Right lobe of liver (tissue), 4 donors: Measurements from ENCODE around the gene PSMB1.

Experiments
- POLR2A ChIP-seq: fragments of 450-650 bp; IDR thresholded peaks from one replicate; pipeline ENCODE4 v1.6.1; 2017; ENCODE audit warnings: antibody characterized with exemption, mild to moderate bottlenecking
- TF ChIP-seq, protein P1 (sequence below), 4 donors: fragments of 200-600 bp in 3 of 4; fragments of 450-650 bp in 1 of 4; IDR thresholded peaks; one replicate each; pipeline versions ENCODE4 v1.5.1 to v1.8.0; 2016 to 2022; ENCODE audit warnings: antibody characterized with exemption in 4 of 4, mild to moderate bottlenecking in 2 of 4
- donor health status: DM: no; HTN: no; CAD: no.
- donor health status: DM: no; HTN: no; CAD: no.
- donor health status: DM: no; HTN: yes; CAD: no.

DNA sequence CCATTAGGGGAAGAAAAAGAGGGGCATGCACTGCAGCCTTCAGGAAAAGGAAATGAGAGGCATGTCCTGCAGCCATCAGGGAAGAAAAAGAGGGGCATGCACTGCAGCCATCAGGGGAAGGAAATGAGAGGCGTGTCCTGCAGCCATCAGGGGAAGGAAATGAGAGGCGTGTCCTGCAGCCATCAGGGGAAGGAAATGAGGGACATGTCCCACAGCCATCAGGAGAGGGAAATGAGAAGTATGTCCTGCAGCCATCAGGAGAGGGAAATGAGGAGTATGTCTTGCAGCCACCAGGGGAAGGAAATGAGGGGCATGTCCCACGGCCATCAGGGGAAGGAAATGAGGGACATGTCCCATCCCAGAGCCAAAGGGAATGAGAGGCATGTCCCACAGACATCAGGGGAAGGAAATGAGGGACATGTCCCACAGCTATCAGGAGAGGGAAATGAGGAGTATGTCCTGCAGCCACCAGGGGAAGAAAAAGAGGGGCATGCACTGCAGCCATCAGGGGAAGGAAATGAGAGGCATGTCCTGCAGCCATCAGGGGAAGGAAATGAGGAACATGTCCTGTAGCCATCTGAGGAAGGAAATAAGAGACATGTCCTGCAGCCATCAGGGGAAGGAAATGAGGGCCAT lies 52.0 kb downstream of the PSMB1 start:
- TF ChIP-seq, protein P1, sequence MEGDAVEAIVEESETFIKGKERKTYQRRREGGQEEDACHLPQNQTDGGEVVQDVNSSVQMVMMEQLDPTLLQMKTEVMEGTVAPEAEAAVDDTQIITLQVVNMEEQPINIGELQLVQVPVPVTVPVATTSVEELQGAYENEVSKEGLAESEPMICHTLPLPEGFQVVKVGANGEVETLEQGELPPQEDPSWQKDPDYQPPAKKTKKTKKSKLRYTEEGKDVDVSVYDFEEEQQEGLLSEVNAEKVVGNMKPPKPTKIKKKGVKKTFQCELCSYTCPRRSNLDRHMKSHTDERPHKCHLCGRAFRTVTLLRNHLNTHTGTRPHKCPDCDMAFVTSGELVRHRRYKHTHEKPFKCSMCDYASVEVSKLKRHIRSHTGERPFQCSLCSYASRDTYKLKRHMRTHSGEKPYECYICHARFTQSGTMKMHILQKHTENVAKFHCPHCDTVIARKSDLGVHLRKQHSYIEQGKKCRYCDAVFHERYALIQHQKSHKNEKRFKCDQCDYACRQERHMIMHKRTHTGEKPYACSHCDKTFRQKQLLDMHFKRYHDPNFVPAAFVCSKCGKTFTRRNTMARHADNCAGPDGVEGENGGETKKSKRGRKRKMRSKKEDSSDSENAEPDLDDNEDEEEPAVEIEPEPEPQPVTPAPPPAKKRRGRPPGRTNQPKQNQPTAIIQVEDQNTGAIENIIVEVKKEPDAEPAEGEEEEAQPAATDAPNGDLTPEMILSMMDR (IDR thresholded peaks at IDR 0.05): no peak
- no peak for TF ChIP-seq POLR2A
